A172 (cell line): ENCODE measurements around the gene JADE1. TPM values are rescaled to one million over a fixed set of nuclear protein-coding genes. Genes with fewer than 3 reads are reported as not detected.

ENCODE experiments used
- DNase-seq: peaks from one replicate; pipeline ENCODE4 v3.0.0-alpha.2; 2015; ENCODE audit warnings: low spot score
- total RNA-seq: library from RNA; depleted of rRNA; stranded (reverse); fragments of >200 nt; shearing (Covaris generic); gene quantifications from 2 replicates; pipeline ENCODE4 v1.2.3, GENCODE V29; 2014; rRNA removed

The JADE1 gene
- 16.3 and 17.7 TPM in 2 replicates for total RNA-seq

DNA sequence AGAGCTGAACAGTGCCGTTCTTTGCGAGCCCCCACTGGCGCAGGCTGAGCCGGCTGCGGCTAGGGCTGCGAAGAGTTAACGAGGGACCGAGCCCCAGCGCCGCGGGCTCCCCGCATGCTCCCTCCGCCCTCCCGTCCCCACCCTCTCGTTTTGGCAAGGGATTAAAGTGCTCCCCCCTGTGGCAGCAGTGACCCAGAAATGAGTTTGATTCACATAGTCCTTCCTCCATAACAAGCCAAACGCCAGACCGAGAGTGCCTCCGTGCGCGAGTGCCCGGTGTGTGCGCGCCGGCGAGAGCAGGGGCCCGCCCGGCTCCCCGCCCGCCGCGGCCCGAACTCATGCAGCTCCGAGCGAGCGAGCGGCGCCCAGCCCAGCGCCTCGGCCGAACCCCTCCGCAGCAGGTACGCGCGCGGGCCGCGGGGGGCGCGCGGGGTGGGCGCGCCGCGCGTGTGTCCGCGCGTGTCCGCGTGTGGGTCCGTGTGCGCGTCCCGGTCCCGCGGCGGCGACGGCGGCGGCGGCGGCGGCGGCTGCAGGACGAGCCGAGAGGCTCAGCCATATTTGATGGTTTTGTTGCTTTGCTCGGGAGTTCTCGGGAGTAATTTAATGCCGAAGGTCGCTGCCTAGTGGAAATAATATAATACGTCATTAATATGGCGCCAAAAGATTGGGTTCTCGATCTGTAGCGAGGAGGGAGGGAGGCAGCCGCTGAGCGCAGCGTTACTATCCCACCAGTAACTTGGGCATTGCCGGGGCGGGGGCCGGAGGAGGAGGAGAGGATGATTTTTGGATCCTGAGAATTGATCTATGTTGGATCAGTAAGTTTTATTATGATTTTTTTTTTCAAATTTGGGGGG, at the start of gene JADE1:
Gene JADE1, plus strand, starts transcription at position 224 of the 854 bp plus-strand sequence. CDS start 22,059 bp downstream, outside the sequence.
- DNase-seq: peak; percentile 86

DNA sequence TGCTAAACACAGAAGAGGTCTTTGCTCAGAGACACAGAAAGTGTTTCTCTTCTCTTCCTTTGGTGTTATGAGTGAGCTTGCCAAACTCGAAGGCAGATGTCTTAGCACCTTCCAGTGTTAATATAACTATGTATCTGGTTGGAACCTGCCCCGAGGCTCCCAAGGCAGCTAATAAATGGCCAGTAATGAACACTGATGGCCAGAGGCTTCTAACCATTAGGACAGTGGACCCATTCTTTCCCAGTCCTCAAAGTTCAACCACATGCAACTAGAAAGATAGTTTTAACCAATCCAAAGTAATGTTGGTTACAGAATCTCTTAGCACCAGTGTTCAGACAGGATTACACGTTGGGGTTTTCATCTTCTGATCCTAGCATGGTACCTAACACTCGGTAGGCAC, 42.7 kb upstream of the JADE1 start:
- no peak for DNase-seq

- DNase-seq: peak; percentile 76
Observed at GRCh38 chr4:128768373-128768996, 41.0 kb upstream of the JADE1 start.

GRCh38 chr4:128769011-128769410, 40.5 kb upstream of the JADE1 start:
- DNase-seq: no peak

- DNase-seq: no peak
Observed at GRCh38 chr4:128770807-128771206, 38.7 kb upstream of the JADE1 start.

- DNase-seq: no peak
Observed at GRCh38 chr4:128775477-128775876, 34.0 kb upstream of the JADE1 start.

DNA sequence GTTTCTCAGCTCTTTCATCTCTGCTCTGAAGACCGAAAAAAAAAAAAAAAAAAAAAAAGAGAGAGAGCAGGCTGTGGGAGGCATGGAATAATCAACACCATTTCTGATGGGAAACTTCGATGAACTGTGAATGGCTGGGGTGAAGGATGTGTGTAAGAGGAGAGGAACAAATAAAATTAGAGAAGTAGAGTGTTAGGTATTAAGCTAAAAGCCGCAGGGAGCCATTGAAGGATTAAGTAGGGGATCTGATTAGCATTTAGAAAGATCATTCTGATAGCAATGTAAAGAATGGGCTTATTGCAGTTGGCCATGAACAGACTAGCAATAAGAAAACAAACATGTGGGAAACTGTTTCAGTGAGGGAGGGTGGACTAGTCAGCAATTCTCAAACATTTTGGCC, 33.6 kb upstream of the JADE1 start:
- no peak for DNase-seq

DNA sequence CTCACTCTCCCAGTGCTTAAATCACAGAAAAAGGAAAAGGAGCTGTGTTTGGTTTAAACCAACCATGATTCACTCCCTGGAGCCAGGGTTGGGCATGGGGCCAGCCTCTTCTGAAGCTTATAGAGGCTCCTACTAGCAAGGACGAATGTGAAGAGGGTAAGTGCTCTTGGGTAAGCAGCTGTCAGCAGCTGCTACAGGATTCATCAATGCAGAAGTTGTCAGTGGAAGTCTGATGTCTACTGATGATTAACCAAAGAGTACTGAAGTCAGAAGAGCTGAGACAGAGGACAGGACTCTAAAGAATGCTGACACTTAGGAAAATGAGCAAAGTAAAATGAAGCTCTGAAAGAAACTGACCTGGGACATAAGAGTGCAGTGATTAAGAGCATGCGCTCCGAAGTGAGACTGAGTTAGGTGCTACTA, 32.7 kb upstream of the JADE1 start:
- peak; percentile 78 for DNase-seq

GRCh38 chr4:128780688-128781087, 28.8 kb upstream of the JADE1 start:
- DNase-seq: no peak

GRCh38 chr4:128782076-128782715, 27.3 kb upstream of the JADE1 start:
- no peak for DNase-seq

GRCh38 chr4:128782875-128783614, 26.5 kb upstream of the JADE1 start:
- peak; percentile 2 for DNase-seq

GRCh38 chr4:128787509-128788311, 21.8 kb upstream of the JADE1 start:
- DNase-seq: no peak

DNA sequence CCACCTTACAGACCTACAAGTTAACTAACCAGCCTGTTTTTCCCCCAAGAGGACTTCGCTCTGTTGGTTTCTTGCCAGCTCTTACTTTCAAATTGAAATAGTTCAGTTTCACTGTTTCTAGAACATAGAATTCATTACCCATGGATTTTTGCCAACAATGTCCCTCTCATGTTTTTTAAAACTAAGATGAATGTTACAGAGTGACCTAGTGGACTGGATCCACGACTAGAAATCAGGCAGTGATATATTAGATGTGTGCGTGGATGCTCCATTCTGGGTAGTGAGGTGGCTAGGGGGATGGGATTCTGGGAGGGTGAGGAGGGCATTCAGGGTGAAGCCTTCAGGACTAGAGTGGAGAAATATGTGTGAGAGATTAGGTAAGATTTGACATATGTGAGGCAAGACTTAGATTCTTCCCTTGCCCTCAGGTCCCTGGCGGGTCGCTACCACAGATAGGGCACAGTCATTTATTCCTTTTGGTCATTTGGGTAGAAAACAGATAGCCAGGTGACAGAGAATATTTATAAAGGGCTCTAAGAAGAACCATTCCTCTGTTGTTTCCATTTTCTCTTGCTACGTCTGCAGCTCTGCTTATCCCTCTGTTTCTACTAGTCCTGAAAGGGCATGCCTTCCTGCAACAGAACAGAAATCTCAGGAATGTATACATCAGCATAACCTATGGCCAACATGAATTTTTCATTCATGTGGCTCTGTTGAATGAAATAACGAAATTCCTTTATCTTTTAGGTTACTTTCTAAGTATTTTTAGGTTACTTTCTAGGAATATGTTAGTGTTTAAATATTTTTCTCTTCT, 15.4 kb upstream of the JADE1 start:
- no peak for DNase-seq

- peak; percentile 21 for DNase-seq
Observed at GRCh38 chr4:128796934-128797333, 12.6 kb upstream of the JADE1 start.

DNA sequence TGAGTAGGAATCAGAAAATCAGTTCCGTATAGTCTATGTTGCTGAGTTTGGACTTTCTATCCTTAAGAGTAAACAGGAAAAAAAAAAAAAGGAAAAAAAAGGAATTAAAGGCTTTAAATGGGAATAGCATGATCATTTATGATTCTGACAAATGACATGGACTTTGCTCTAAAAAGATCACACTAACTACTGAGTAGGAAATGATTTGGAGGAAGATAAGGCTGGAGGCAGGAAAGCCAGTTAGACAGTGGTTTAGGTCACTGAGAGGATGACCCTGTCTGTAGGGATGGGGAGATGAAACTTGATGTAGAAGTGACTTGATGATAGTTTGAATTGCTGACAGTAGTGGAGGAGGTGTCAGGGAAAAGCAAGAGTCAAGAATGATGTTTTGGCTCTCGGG, 9.2 kb upstream of the JADE1 start:
- DNase-seq: no peak

- no peak for DNase-seq
Observed at GRCh38 chr4:128800701-128801284, 8.7 kb upstream of the JADE1 start.

DNA sequence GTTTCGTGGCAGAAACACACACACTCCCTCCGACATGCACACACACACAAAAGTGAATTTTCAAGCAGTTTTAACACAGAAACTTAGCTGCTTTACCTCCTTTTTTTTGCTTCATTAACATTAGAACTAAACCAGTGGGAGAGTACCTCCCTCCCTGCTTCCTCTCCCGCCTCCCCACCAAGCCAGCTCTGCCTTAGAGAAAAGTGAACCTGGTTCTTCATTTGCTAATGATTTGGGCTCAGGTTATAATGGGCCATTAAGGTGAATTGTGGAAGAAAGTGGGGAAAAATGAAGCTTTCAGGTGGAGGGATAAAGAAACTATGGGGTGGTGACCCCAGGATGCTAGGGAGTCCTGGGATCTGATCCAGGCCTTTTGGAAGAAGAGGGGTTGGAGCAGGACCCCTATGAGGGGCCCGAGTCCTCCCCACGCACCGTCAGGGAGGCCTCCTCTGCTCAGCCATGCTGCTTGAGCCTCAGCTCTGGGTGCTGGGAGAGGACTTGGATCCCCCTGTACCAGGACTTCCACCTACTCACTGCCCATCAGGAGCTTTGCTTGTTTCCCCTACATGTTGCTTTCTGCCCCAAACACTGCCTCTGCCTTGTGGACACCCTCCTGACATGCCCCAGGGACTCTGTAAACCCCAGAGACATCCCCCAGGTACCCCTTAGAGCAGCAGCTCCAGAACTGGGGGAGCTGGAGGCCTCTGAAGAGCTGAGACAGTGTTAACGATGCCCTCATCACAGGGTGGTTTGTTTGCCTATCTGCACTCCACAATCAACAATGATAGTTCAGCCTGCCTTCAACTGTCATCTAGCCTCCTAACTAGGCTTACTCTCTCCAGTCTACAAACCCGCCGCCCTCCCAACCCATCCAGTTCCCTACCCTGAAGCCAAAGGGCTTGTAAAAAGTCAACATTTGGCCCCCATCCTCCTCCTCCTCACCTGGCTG, 6.5 kb upstream of the JADE1 start:
- no peak for DNase-seq

DNA sequence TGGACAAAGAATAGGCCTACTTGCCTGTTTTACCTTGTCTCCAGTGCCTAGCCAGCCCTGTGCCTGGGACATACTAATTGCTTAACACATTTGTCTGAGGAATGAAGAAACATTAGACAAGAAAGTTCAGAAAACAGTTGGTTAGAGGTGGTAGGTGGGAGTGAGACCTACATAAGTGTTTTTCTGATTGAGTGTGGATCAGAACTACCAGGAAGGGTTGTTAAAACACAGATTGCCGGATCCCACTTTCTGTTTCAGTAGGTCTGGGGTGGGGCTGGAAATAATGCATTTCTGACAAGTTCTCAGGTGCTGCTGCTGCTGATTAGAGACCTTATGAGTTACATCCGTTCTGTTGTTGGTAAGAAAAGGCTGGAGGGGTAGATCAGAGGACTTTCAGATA, 5.7 kb upstream of the JADE1 start:
- no peak for DNase-seq
